ENCODE data around the gene PDPK1. TPM values are rescaled to one million over a fixed set of nuclear protein-coding genes. Genes with fewer than 3 reads are reported as not detected.

Gene PDPK1
- total and polyA plus RNA-seq, 2 experiments from 2014 or later: 19.3 to 25.8 TPM

DNA sequence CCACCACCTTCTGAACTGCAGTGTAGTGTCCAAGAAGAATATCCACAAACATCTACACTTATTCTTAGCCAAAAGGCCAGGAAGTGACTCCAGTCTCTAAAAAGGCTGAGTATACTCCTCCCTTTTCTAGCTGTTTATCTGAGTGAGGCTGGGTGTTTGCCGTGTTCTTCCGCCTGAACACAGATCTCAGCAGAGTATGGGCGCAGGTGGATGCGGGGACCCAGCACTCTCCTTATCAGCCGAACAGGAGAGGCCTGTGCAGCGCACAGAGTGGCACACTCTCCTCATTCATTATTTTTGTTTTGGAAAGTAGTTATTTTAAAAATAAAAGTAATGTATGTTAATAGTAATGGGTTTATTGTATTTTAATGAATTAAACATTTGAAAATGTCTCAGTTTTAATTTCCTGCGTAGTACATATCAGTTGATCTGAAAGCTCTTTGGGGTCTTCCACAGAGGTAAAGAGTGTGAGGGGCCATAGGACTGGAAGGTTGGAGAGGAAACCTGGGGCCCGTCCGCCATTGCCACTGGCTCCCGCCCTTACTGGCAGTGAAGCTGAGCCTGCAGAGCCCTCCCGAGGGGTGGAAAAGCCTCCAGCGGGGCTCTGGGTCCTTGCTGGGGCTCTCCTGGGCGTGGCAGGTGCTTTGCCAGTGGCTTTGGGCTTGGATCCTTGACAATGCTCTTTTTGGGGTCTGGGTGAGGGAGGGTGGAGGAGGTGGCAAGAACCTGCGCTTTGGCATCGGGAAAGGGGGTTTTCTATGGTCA is 53.8 kb downstream of the PDPK1 start:
- Mint-ChIP-seq H3K27me3 (ENCODE audit: insufficient read depth, low read depth, poor library complexity) (peaks cover 3% of the 10 kb centered on the region), H3K36me3 (ENCODE audit: low read depth) (peaks cover 13% of the 10 kb centered on the region), H3K9me3 (no peaks in the 10 kb centered on the region), H3K27ac (no peak overlapping the region), H3K4me1 (no peaks in the 10 kb centered on the region; the same call in 2 of the 3 replicates), H3K4me3 (no peak overlapping the region; the same call in 2 of the 3 replicates)
- Histone ChIP-seq H3K4me1 (ENCODE audit: insufficient read depth) (no peaks in the 10 kb centered on the region), H3K27ac (ENCODE audit: low read depth) (no peak overlapping the region), H4K20me1 (replicated peaks; ENCODE audit: insufficient read depth) (0 out of 2 replicates have a peak, but pooled peaks cover 3% of the 10 kb centered on the region), H3K9me2 (ENCODE audit: insufficient read depth) (no peaks in the 10 kb centered on the region), H3K27me3 (ENCODE audit: insufficient read depth) (no peaks in the 10 kb centered on the region), H2AFZ (no peak overlapping the region), H3K4me3 (no peak overlapping the region), H3K36me3 (ENCODE audit: insufficient read depth) (peaks cover 3% of the 10 kb centered on the region; the same call in 1 of the 2 replicates), H3F3A (replicated peaks; ENCODE audit: low read depth) (no peaks in the 10 kb centered on the region), H3K79me2 (replicated peaks; ENCODE audit: insufficient read depth) (no peaks in the 10 kb centered on the region), H3K4me2 (no peak overlapping the region)
- DNase-seq (ENCODE audit: low spot score) (no peak), ATAC-seq (no peak)
- TF ChIP-seq, protein P1, sequence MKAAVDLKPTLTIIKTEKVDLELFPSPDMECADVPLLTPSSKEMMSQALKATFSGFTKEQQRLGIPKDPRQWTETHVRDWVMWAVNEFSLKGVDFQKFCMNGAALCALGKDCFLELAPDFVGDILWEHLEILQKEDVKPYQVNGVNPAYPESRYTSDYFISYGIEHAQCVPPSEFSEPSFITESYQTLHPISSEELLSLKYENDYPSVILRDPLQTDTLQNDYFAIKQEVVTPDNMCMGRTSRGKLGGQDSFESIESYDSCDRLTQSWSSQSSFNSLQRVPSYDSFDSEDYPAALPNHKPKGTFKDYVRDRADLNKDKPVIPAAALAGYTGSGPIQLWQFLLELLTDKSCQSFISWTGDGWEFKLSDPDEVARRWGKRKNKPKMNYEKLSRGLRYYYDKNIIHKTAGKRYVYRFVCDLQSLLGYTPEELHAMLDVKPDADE (IDR thresholded peaks at IDR 0.05): no peak
- TF ChIP-seq STAT1 (IDR thresholded peaks at IDR 0.05; ENCODE audit: unreplicated experiment) (no peak), NANOG (IDR thresholded peaks at IDR 0.05; ENCODE audit: borderline replicate concordance) (no peak), EZH2phosphoT487 (IDR thresholded peaks at IDR 0.05; ENCODE audit: unreplicated experiment) (no peak), EZH2 (IDR thresholded peaks at IDR 0.05; ENCODE audit: low read depth, unreplicated experiment) (no peak), ZNF331 (CRISPR knock-in tag; IDR thresholded peaks at IDR 0.05; ENCODE audit: low read depth) (no peak), JUNB (IDR thresholded peaks at IDR 0.05; ENCODE audit: unreplicated experiment) (no peak), CREB1 (CRISPR knock-in tag; IDR thresholded peaks at IDR 0.05; ENCODE audit: low read depth) (no peak), ZNF114 (CRISPR knock-in tag; IDR thresholded peaks at IDR 0.05) (no peak)
- TF ChIP-seq, protein P2, sequence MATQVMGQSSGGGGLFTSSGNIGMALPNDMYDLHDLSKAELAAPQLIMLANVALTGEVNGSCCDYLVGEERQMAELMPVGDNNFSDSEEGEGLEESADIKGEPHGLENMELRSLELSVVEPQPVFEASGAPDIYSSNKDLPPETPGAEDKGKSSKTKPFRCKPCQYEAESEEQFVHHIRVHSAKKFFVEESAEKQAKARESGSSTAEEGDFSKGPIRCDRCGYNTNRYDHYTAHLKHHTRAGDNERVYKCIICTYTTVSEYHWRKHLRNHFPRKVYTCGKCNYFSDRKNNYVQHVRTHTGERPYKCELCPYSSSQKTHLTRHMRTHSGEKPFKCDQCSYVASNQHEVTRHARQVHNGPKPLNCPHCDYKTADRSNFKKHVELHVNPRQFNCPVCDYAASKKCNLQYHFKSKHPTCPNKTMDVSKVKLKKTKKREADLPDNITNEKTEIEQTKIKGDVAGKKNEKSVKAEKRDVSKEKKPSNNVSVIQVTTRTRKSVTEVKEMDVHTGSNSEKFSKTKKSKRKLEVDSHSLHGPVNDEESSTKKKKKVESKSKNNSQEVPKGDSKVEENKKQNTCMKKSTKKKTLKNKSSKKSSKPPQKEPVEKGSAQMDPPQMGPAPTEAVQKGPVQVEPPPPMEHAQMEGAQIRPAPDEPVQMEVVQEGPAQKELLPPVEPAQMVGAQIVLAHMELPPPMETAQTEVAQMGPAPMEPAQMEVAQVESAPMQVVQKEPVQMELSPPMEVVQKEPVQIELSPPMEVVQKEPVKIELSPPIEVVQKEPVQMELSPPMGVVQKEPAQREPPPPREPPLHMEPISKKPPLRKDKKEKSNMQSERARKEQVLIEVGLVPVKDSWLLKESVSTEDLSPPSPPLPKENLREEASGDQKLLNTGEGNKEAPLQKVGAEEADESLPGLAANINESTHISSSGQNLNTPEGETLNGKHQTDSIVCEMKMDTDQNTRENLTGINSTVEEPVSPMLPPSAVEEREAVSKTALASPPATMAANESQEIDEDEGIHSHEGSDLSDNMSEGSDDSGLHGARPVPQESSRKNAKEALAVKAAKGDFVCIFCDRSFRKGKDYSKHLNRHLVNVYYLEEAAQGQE (IDR thresholded peaks at IDR 0.05; ENCODE audit: unreplicated experiment): no peak
- TF ChIP-seq, protein P3, sequence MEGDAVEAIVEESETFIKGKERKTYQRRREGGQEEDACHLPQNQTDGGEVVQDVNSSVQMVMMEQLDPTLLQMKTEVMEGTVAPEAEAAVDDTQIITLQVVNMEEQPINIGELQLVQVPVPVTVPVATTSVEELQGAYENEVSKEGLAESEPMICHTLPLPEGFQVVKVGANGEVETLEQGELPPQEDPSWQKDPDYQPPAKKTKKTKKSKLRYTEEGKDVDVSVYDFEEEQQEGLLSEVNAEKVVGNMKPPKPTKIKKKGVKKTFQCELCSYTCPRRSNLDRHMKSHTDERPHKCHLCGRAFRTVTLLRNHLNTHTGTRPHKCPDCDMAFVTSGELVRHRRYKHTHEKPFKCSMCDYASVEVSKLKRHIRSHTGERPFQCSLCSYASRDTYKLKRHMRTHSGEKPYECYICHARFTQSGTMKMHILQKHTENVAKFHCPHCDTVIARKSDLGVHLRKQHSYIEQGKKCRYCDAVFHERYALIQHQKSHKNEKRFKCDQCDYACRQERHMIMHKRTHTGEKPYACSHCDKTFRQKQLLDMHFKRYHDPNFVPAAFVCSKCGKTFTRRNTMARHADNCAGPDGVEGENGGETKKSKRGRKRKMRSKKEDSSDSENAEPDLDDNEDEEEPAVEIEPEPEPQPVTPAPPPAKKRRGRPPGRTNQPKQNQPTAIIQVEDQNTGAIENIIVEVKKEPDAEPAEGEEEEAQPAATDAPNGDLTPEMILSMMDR (conservative IDR thresholded peaks at IDR 0.05; ENCODE audit: low read depth in 2 of 2): no peak
- TF ChIP-seq, protein P4, sequence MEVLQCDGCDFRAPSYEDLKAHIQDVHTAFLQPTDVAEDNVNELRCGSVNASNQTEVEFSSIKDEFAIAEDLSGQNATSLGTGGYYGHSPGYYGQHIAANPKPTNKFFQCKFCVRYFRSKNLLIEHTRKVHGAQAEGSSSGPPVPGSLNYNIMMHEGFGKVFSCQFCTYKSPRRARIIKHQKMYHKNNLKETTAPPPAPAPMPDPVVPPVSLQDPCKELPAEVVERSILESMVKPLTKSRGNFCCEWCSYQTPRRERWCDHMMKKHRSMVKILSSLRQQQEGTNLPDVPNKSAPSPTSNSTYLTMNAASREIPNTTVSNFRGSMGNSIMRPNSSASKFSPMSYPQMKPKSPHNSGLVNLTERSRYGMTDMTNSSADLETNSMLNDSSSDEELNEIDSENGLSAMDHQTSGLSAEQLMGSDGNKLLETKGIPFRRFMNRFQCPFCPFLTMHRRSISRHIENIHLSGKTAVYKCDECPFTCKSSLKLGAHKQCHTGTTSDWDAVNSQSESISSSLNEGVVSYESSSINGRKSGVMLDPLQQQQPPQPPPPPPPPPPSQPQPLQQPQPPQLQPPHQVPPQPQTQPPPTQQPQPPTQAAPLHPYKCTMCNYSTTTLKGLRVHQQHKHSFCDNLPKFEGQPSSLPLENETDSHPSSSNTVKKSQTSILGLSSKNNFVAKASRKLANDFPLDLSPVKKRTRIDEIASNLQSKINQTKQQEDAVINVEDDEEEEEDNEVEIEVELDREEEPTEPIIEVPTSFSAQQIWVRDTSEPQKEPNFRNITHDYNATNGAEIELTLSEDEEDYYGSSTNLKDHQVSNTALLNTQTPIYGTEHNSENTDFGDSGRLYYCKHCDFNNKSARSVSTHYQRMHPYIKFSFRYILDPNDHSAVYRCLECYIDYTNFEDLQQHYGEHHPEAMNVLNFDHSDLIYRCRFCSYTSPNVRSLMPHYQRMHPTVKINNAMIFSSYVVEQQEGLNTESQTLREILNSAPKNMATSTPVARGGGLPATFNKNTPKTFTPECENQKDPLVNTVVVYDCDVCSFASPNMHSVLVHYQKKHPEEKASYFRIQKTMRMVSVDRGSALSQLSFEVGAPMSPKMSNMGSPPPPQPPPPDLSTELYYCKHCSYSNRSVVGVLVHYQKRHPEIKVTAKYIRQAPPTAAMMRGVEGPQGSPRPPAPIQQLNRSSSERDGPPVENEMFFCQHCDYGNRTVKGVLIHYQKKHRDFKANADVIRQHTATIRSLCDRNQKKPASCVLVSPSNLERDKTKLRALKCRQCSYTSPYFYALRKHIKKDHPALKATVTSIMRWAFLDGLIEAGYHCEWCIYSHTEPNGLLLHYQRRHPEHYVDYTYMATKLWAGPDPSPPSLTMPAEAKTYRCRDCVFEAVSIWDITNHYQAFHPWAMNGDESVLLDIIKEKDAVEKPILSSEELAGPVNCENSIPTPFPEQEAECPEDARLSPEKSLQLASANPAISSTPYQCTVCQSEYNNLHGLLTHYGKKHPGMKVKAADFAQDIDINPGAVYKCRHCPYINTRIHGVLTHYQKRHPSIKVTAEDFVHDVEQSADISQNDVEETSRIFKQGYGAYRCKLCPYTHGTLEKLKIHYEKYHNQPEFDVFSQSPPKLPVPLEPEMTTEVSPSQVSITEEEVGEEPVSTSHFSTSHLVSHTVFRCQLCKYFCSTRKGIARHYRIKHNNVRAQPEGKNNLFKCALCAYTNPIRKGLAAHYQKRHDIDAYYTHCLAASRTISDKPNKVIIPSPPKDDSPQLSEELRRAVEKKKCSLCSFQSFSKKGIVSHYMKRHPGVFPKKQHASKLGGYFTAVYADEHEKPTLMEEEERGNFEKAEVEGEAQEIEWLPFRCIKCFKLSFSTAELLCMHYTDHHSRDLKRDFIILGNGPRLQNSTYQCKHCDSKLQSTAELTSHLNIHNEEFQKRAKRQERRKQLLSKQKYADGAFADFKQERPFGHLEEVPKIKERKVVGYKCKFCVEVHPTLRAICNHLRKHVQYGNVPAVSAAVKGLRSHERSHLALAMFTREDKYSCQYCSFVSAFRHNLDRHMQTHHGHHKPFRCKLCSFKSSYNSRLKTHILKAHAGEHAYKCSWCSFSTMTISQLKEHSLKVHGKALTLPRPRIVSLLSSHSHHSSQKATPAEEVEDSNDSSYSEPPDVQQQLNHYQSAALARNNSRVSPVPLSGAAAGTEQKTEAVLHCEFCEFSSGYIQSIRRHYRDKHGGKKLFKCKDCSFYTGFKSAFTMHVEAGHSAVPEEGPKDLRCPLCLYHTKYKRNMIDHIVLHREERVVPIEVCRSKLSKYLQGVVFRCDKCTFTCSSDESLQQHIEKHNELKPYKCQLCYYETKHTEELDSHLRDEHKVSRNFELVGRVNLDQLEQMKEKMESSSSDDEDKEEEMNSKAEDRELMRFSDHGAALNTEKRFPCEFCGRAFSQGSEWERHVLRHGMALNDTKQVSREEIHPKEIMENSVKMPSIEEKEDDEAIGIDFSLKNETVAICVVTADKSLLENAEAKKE (CRISPR knock-in tag; IDR thresholded peaks at IDR 0.05): no peak

All from GM23338 (cell line).